ENCODE results near the gene DAAM1. TPM values are rescaled to one million over a fixed set of nuclear protein-coding genes. Genes with fewer than 3 reads are reported as not detected.

The DAAM1 gene
- total RNA-seq, 1 donor from 2014 or later: 232 TPM

GRCh38 chr14:59333668-59334067, 145.2 kb downstream of the DAAM1 start:
- no peak for FAIRE-seq
- DNase-seq (ENCODE audit: low spot score in 2 of 2): no peak

- FAIRE-seq (no peak), DNase-seq (ENCODE audit: low spot score in 2 of 2) (no peak)
These were observed 145.8 kb downstream of the DAAM1 start for GRCh38 chr14:59334253-59334652.

DNA sequence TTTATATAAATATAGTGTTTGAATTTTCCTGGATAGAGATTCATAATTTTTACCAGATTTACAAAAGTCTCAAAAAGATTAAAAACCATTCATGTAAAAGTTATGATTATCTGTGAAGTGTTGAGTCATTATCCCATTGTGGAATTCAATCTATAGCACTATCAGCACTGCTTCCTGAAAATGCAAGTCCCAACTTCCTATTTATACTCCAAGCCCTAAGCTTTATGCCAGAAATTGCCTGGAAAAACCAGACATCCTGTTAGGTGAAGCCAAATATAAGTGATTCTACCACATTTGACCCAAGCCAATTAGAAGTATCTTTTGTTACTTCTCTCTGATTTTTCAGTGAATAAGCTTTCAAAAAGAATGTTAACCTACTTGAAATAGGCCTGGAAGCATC, 147.6 kb downstream of the DAAM1 start:
- no peak for DNase-seq (ENCODE audit: low spot score in 2 of 2)
- no peak for FAIRE-seq

DNA sequence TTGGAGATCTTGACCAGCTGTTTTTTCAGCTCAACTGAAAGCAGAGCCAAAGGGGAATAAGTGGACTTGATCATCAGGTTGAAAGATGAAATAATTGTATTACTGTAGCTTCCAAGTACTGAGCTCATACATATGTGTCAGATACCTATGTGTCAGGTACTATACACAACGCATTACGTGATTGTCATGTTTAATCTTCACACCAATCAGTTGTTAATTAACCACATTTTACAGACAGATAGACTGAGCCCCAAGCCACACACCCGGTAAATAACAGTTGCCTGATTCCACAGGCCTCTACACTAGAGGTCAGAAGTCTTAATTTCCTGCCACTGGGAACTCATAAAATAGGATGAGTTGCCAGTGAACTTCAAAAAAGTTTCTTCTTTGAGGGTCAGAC, 148.2 kb downstream of the DAAM1 start:
- no peak for FAIRE-seq
- no peak for DNase-seq (ENCODE audit: low spot score in 2 of 2)

DNA sequence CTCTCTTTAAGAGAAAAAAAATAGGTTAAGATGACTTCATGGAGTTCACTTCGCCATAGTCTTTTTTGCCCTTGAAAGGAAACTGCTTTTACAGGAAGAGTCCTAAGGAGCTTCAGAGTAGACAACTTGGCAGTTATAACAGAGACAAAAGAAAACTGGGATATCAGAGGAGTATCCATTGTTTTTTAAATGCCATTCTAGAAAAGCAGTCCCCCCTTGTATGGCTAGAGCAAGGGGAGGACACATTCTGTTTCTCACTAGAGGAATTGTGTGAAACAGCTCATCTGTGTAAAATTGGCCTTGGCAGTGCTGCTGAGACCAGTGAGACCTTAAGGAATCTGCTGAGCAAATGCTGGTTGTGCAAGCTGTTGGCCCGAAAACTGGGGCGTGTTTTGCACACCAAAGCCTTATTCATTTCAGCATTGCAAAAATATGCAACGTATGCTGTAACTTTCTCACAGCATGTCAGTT, 148.7 kb downstream of the DAAM1 start:
- no peak for DNase-seq (ENCODE audit: low spot score in 2 of 2)
- no peak for FAIRE-seq

DNA sequence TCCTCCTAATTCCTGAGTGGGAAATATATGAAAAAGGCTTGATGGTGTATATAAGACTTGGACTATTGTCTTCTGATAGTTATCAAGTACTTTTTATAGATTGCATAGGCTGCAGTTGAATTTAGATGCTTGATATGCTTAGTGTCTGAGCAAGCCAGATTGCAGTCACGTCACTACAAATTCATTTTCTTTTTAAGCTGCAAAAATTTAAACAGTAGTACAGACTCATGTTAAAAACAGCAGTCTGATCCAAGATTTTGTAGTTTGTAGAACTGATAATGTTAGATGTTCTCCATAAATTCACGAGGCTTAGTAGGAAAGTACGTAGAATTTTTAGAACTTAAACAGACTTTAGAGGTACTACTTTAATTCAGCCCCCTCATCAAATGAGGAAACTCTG, 150.3 kb downstream of the DAAM1 start:
- no peak for FAIRE-seq
- DNase-seq (ENCODE audit: low spot score in 2 of 2): no peak

DNA sequence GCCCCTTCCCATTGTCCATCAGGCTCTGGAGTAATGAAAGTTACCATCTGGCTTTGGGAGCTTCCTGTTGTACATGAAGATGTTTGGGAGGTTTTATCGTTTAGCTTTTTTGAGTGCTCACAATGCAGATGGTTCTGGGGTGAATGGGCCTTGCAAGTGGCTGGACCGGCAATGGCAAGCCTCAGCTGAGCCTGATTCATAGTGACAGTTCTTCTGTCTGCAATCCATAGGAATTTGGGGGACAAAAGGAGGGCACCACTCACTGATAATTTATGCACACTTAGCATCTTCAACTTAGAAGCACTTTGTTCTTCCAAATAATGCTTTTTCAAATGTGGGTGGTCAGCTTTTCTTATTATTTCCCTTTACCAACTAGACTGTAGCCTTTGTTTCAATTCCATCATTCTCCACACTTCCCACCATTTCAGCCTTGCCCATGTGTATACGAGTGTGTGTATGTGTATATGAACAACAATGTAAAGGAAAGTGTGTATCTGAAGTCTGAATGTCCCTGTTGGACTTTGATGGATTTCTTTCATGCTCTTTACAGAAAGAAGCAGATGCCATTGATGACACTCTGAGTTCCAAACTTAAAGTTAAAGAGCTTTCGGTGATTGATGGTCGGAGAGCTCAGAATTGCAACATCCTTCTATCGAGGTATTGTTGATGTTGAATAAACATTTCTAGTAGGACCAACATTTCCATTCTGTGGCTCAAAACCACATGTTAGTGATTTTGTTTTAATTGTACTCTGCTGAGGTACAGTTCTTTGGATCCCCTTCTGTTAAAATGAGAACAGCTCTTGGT, 151.3 kb downstream of the DAAM1 start:
- DNase-seq (ENCODE audit: low spot score in 2 of 2): no peak
- FAIRE-seq: no peak

- FAIRE-seq (no peak), DNase-seq (ENCODE audit: low spot score in 2 of 2) (no peak)
These were observed 153.5 kb downstream of the DAAM1 start for GRCh38 chr14:59341858-59342477.

DNA sequence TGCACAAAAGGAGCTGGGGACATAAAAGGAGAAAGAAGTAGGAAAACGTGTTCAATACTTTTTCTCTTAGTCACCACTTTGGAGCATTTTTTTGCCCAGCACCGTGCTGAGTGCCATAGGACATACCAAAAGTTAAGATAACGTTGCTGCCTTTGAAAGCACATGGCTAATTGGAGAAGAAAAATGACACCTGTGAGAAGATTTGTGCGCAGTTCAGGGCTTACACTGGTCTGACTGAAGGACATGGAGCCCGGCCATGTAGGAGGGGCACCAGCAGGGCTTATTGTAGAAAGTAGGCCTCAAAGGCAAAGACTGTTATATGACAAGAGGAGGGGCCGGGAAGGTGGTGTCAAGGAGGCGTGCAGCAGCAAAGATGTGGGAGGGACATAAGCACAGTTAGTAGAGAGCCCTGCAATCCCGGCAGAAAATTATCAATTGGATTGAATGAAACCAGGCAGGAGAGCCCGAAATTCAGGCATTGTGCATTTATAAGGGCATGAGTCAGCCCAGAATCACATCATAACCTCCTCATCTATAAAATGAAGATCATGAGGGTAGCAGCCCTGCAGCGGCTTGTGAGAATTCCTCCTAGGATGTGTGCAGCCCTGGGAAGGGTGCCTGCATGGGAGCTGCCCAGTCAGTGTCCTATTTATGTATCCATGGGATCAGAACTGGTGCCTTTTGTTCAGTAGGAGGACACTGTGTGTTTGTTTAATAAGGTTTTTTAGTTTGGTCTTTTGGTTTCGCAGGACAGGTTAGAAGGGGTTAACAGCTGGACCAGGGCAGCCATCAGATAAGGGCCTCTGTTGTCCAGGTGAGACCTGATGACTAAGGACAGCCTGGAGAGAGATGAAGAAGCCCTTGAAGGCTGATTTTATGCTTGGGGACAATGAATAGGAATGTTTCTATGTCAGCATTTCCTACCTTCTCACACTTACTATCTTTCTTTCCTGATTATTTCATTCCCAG, 154.3 kb downstream of the DAAM1 start:
- FAIRE-seq (no peak), DNase-seq (ENCODE audit: low spot score in 2 of 2) (no peak)

- no peak for DNase-seq (ENCODE audit: low spot score in 2 of 2)
- no peak for FAIRE-seq
These were observed 155.1 kb downstream of the DAAM1 start for GRCh38 chr14:59343585-59343984.

- no peak for DNase-seq (ENCODE audit: low spot score in 2 of 2)
These were observed 155.5 kb downstream of the DAAM1 start for GRCh38 chr14:59344016-59344415.

DNA sequence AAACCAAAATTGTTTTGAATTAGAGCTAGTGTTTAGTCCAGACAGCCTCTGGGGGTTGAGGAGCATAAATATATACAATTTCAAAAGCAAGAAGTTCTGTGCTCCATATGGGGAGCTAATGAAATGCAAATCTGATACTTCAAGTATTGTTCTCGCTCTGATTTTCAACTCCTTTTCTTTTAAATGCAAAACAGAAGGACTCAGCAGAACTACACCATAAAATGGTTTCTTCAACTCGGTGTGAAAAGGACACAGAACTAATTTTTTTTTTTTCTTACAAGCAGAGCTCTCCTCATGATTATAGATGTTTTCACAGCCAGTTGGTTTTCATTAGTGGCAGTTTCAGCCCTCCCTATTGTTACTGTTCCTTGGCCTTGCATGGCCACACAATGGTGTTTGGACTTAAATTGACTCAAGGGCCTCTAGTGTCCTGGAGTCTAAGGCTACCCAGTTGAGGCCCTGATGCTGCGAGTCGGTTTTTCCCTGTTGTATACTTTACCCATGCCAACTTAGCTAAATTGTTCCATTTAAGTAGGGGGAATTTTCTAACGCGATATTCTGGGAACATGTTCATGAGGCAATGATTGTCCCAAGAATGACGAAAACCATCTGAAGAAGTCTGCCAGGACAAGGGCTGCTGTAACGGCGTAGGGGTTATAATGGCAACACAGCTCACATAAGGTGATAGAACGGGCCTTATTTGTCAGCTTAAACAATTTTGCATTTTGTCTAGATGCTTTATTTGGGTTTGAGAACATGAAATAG, 156.4 kb downstream of the DAAM1 start:
- DNase-seq (ENCODE audit: low spot score in 2 of 2): no peak
- no peak for FAIRE-seq

More at GRCh38 chr14:59344016-59344415, 155.5 kb downstream of the DAAM1 start:
- FAIRE-seq: no peak

DNA sequence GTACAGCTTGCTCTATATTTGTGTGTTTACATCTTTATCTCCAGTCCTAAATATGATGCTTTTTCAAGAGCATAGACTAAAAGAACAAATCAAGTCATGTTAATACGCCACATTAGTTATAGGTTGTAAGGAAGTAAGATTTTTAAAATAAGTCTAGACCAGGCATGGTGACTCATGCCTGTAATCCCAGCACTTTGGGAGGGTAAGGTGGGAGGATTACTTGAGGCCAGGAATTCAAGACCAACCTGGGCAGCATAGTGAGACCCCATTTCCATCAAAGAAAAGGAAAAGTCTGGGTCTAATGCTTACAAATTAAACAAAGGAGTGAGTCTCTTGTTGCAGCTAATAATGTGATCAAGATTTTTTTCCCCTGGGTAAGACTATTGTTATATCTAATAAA, 157.9 kb downstream of the DAAM1 start:
- FAIRE-seq: no peak

GRCh38 chr14:59346796-59347510, 158.5 kb downstream of the DAAM1 start:
- DNase-seq (ENCODE audit: low spot score in 2 of 2): no peak
- no peak for FAIRE-seq

More for the DNA sequence above, 157.9 kb downstream of the DAAM1 start:
- DNase-seq (ENCODE audit: low spot score in 2 of 2): no peak

DNA sequence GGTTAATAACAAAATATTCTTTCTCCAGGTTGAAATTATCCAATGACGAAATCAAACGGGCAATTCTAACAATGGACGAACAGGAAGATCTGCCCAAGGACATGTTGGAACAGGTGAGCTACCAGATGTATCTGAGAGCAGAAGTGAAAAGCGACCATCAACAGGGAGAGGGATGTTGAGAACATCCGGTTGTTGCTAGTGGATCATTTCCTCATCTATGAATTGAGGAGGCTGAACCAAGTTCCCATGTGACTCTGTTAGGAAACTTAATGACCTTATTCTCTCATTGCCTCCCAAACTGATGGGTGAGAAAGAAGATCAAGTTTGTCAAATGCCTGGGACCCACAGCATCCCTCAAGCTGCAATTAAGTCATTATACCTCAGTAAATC, 159.0 kb downstream of the DAAM1 start:
- DNase-seq (ENCODE audit: low spot score in 2 of 2): no peak
- no peak for FAIRE-seq

GRCh38 chr14:59347915-59348314, 159.4 kb downstream of the DAAM1 start:
- no peak for FAIRE-seq

DNA sequence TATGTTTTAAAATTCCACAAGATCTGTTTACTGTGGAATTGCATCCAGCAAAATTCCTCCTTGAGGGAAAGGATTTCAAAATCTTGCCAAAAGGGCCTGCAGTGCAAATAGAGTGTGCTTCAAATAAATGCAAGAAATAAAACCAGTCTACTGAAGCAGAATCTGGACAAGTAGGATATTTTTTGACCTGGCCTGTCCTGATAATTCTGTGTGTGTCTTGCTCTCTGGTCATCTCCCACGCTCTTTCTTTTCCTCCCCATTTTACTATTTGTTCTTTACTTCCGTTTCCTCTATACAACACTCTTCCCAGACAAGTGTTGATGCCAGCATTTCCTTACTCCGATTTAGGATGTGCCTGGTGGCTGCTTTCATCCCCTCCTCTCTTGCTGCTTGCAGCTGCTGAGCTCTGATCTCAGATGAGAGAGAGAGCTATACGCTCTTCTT, 160.8 kb downstream of the DAAM1 start:
- DNase-seq (ENCODE audit: low spot score in 2 of 2): no peak
- no peak for FAIRE-seq

More at GRCh38 chr14:59347915-59348314, 159.4 kb downstream of the DAAM1 start:
- DNase-seq (ENCODE audit: low spot score in 2 of 2): no peak

DNA sequence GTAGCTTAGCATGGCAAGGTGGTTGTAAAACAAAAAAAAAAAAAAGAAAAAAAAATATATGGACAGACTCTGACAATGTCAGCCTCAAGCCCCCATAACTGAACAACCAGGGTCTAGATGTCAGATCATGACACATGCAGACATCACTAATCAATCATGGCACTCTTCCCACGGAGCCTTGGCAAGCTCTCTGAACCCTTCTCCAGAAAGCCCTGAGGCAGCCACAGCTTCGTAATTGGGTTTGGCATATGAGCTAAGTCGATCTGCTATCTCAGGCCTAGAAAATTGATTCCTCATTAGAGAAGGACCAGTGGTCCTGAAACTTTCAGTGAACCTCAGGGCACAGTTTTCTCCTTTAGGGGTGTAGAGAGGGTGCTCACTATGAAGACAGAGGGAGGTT, 164.5 kb downstream of the DAAM1 start:
- FAIRE-seq (no peak), DNase-seq (ENCODE audit: low spot score in 2 of 2) (no peak)

DNA sequence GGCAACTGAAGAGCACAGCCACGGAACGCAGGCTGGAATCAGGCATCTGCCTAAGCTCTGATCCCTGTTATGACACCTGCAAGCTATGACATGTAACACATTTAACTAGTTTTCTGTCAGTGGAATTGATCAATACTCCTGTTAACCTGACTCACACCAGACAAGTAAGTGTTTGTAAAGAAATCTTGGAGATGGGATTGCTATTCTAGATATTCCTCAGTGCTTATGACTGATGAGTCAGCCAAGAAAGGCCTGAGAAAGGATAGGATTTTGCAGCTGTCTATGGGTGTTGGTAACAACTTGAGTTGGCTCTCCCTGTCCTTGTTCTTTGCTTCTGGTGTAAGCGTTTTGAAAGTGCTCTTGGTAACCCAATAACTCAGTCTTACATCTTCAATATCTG, 166.2 kb downstream of the DAAM1 start:
- DNase-seq (ENCODE audit: low spot score in 2 of 2): no peak
- FAIRE-seq: no peak
